H9 (cell line): ENCODE results near the gene SETD4. TPM values are rescaled to one million over a fixed set of nuclear protein-coding genes. Genes with fewer than 3 reads are reported as not detected.

Experiments
- DNase-seq: peaks from one replicate; pipeline ENCODE4 v3.0.0-alpha.2; 2017
- H2AFZ ChIP-seq: one replicate; pipeline ENCODE4 v1.6.1; 2013; ENCODE audit warnings: mild to moderate bottlenecking, low read length, control low read depth, moderate library complexity
- H2AK5ac ChIP-seq: 2 replicates; pipeline ENCODE4 v1.6.1; 2013; ENCODE audit warnings: low read length, control low read depth, mixed read lengths; ENCODE audit not compliant: insufficient read length
- H2BK120ac ChIP-seq: one replicate; pipeline ENCODE4 v1.6.1; 2013; ENCODE audit warnings: low read depth, mild to moderate bottlenecking, low read length, control low read depth, inconsistent platforms; ENCODE audit not compliant: poor library complexity, severe bottlenecking
- H2BK12ac ChIP-seq: 2 replicates; pipeline ENCODE4 v1.6.1; 2013; ENCODE audit warnings: low read length, control low read depth, mixed read lengths, low read depth; ENCODE audit not compliant: insufficient read length
- H2BK15ac ChIP-seq: 2 replicates; pipeline ENCODE4 v1.6.1; 2013; ENCODE audit warnings: low read depth, low read length, control low read depth
- H2BK20ac ChIP-seq: one replicate; pipeline ENCODE4 v1.6.1; 2013; ENCODE audit warnings: low read depth, mild to moderate bottlenecking, low read length, control low read depth, inconsistent platforms; ENCODE audit not compliant: poor library complexity, severe bottlenecking
- H2BK5ac ChIP-seq: 2 replicates; pipeline ENCODE4 v1.6.1; 2013; ENCODE audit warnings: low read length, control low read depth, mixed read lengths; ENCODE audit not compliant: insufficient read length
- H3K14ac ChIP-seq: 2 replicates; pipeline ENCODE4 v1.6.1; 2013; ENCODE audit warnings: low read length, control low read depth; ENCODE audit not compliant: insufficient read depth
- H3K18ac ChIP-seq: 2 replicates; pipeline ENCODE4 v1.6.1; 2013; ENCODE audit warnings: low read depth, mild to moderate bottlenecking, mixed read lengths, low read length, control low read depth; ENCODE audit not compliant: insufficient read length
- H3K23ac ChIP-seq: 2 replicates; pipeline ENCODE4 v1.6.1; 2013; ENCODE audit warnings: low read length, control low read depth, mixed read lengths, low read depth; ENCODE audit not compliant: insufficient read length
- H3K23me2 ChIP-seq: 2 replicates; pipeline ENCODE4 v1.6.1; 2013; ENCODE audit warnings: low read depth, mild to moderate bottlenecking, mixed read lengths, low read length, control low read depth; ENCODE audit not compliant: insufficient read length, poor library complexity, severe bottlenecking
- H3K27ac ChIP-seq: 2 replicates; pipeline ENCODE4 v1.5.1; 2013; ENCODE audit warnings: low read length, control low read depth, mixed read lengths, low read depth; ENCODE audit not compliant: insufficient read length
- H3K27me3 ChIP-seq: 2 replicates; pipeline ENCODE4 v1.6.1; 2013; ENCODE audit warnings: low read length, control low read depth, inconsistent platforms; ENCODE audit not compliant: insufficient read depth
- H3K4ac ChIP-seq: 2 replicates; pipeline ENCODE4 v1.6.1; 2013; ENCODE audit warnings: low read depth, mild to moderate bottlenecking, control low read depth, inconsistent platforms, low read length, moderate library complexity
- H3K4me1 ChIP-seq: 2 replicates; pipeline ENCODE4 v1.6.1; 2013; ENCODE audit warnings: low read length, control low read depth, inconsistent platforms; ENCODE audit not compliant: insufficient read depth
- H3K4me2 ChIP-seq: 2 replicates; pipeline ENCODE4 v1.6.1; 2013; ENCODE audit warnings: low read length, control low read depth, mixed read lengths; ENCODE audit not compliant: insufficient read length, insufficient read depth
- H3K56ac ChIP-seq: 2 replicates; pipeline ENCODE4 v1.6.1; 2013; ENCODE audit warnings: low read depth, mild to moderate bottlenecking, mixed read lengths, low read length, control low read depth; ENCODE audit not compliant: insufficient read length
- H3K79me1 ChIP-seq: 2 replicates; pipeline ENCODE4 v1.6.1; 2013; ENCODE audit warnings: low read depth, mild to moderate bottlenecking, moderate library complexity, low read length, control low read depth, inconsistent platforms; ENCODE audit not compliant: insufficient read depth, poor library complexity, severe bottlenecking
- H3K79me2 ChIP-seq: 2 replicates; pipeline ENCODE4 v1.6.1; 2013; ENCODE audit warnings: low read length, control low read depth, inconsistent platforms; ENCODE audit not compliant: insufficient read depth
- H3K9ac ChIP-seq: 2 replicates; pipeline ENCODE4 v1.6.1; 2013; ENCODE audit warnings: low read length, control low read depth, mixed read lengths; ENCODE audit not compliant: insufficient read length; ENCODE audit errors: extremely low read depth
- H3K9me3 ChIP-seq: one replicate; pipeline ENCODE4 v1.6.1; 2013; ENCODE audit warnings: low read depth, low read length, inconsistent platforms; ENCODE audit not compliant: control insufficient read depth
- H3T11ph ChIP-seq: one replicate; pipeline ENCODE4 v1.6.1; 2013; ENCODE audit warnings: mild to moderate bottlenecking, low read length, control low read depth, inconsistent platforms
- H4K20me1 ChIP-seq: one replicate; pipeline ENCODE4 v1.6.1; 2013; ENCODE audit not compliant: control insufficient read depth, insufficient read length, insufficient read depth
- H4K5ac ChIP-seq: 2 replicates; pipeline ENCODE4 v1.6.1; 2013; ENCODE audit warnings: low read depth, mild to moderate bottlenecking, mixed read lengths, low read length, control low read depth; ENCODE audit not compliant: insufficient read length
- H4K8ac ChIP-seq: replicated peaks from 2 replicates; pipeline ENCODE4 v1.6.1; 2013; ENCODE audit warnings: low read length, control low read depth, mixed read lengths, low read depth; ENCODE audit not compliant: insufficient read length
- H4K91ac ChIP-seq: 2 replicates; pipeline ENCODE4 v1.6.1; 2013; ENCODE audit warnings: low read depth, mild to moderate bottlenecking, moderate library complexity, mixed read lengths, low read length, control low read depth; ENCODE audit not compliant: insufficient read length
- H3K27ac Mint-ChIP-seq, 3 experiments: 2 replicates in 2 of 3; 3 replicates in 1 of 3; pipeline ENCODE4 v1.8.0; 2020 to 2021; ENCODE audit warnings: mixed read lengths in 3 of 3, mild to moderate bottlenecking in 1 of 3, moderate library complexity in 1 of 3
- H3K27me3 Mint-ChIP-seq: 2 replicates; pipeline ENCODE4 v1.8.0; 2021; ENCODE audit warnings: low read depth, mild to moderate bottlenecking, moderate library complexity, mixed read lengths
- H3K36me3 Mint-ChIP-seq, 3 experiments: 2 replicates in 2 of 3; 3 replicates in 1 of 3; pipeline ENCODE4 v1.8.0; 2020 to 2021; ENCODE audit warnings: low read depth in 3 of 3, mixed read lengths in 3 of 3; ENCODE audit not compliant: insufficient read depth in 1 of 3
- H3K4me1 Mint-ChIP-seq, 2 experiments: 2 replicates each; pipeline ENCODE4 v1.8.0; 2020; ENCODE audit warnings: mixed read lengths in 2 of 2
- H3K4me3 Mint-ChIP-seq, 2 experiments: 2 replicates in 1 of 2; 3 replicates in 1 of 2; pipeline ENCODE4 v1.8.0; 2020 to 2021; ENCODE audit warnings: mild to moderate bottlenecking in 2 of 2, mixed read lengths in 2 of 2, moderate library complexity in 1 of 2
- H3K9me3 Mint-ChIP-seq, 2 experiments: 2 replicates in 1 of 2; 3 replicates in 1 of 2; pipeline ENCODE4 v1.8.0; 2020; ENCODE audit warnings: mild to moderate bottlenecking in 2 of 2, mixed read lengths in 2 of 2, moderate library complexity in 1 of 2
- CTCF ChIP-seq: fragments of 200-600 bp; sonication (generic); conservative IDR thresholded peaks from 3 replicates; pipeline ENCODE4 v1.8.0; 2021; ENCODE audit warnings: antibody characterized with exemption, mild to moderate bottlenecking
- WGBS: extraction: QIAGEN DNeasy Blood & Tissue Kit; methylation state at CpG from one replicate; pipeline ENCODE4 v1.1.7; 2013; ENCODE audit warnings: missing lambda C conversion rate, low lambda C conversion rate, mixed read lengths; ENCODE audit not compliant: insufficient read length; ENCODE audit errors: extremely low coverage; 5-methylcytosine and 5-hydroxymethylcytosine counted together
- total RNA-seq: library from RNA; stranded (reverse); gene quantifications from 2 replicates; pipeline ENCODE4 v1.2.1, GENCODE V29; 2021

SETD4 gene
- total RNA-seq, 1 experiment from 2014 or later, result 52.5 TPM

DNA sequence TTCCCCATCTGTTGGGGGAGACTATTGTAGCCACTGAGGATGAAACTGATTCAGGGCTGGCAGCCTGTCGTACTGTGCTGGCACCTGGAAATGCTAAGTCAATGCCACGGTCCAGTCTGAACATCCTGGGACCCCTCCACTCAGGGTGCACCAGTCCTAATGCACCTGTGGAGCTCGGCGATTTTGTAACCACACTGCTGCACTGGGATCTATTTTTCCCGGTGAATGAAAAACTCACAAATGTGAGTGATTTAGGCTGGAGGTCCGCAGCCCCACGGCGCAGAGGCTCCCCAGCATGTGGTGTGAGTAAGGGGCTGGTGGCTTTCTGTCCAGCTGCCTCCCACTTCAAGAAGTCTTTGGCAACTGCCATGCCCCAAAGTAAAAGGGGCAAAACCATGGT is 35.5 kb downstream of the SETD4 start:
- H4K8ac ChIP-seq, result no peak overlapping the region
- no peak overlapping the region for H2BK120ac ChIP-seq
- no peaks in the 10 kb centered on the region; the same call in 1 of the 2 replicates for H3K27me3 ChIP-seq
- H3K4me1 ChIP-seq, result no peaks in the 10 kb centered on the region
- Mint-ChIP-seq H3K9me3 (peaks cover 3 to 9% of the 10 kb centered on the region in 2 experiments; a peak in 3 of 5 replicates), H3K27me3 (no peaks in the 10 kb centered on the region; the same call in 1 of the 2 replicates), H3K4me3 (no peak overlapping the region), H3K36me3 (peaks cover 0 to 6% (median 0%) of the 10 kb centered on the region in 3 experiments; a peak in 2 of 7 replicates), H3K27ac (no peak overlapping the region), H3K4me1 (peaks cover 7 to 9% of the 10 kb centered on the region in 2 experiments)
- H3K14ac ChIP-seq, result no peak overlapping the region; the same call in 1 of the 2 replicates
- H3K27ac ChIP-seq, result no peak overlapping the region
- H3K79me2 ChIP-seq, result no peaks in the 10 kb centered on the region
- H3K56ac ChIP-seq, result no peak overlapping the region
- H3K4ac ChIP-seq, result no peak overlapping the region
- H3K23me2 ChIP-seq, result no peaks in the 10 kb centered on the region
- H3K79me1 ChIP-seq, result no peaks in the 10 kb centered on the region
- H2AK5ac ChIP-seq, result no peak overlapping the region
- no CpG with 5 or more reads among the region's 8 CpGs for WGBS
- H4K20me1 ChIP-seq, result no peaks in the 10 kb centered on the region
- no peak overlapping the region for H2BK5ac ChIP-seq
- peaks cover 9% of the 10 kb centered on the region for H3K9me3 ChIP-seq
- H3K23ac ChIP-seq, result no peak overlapping the region
- H2BK12ac ChIP-seq, result no peak overlapping the region
- no peak overlapping the region for H3T11ph ChIP-seq
- no peak overlapping the region for H3K4me2 ChIP-seq
- no peak overlapping the region for H2BK20ac ChIP-seq
- H3K18ac ChIP-seq, result no peak overlapping the region
- no peak overlapping the region for H3K9ac ChIP-seq
- H4K91ac ChIP-seq, result no peak overlapping the region
- DNase-seq, result no peak
- H4K5ac ChIP-seq, result no peak overlapping the region
- no peak for TF ChIP-seq CTCF
- H2AFZ ChIP-seq, result no peak overlapping the region
- H2BK15ac ChIP-seq, result no peak overlapping the region
